Activated CD8-positive, alpha-beta memory T cell treated with anti-CD3 and anti-CD28 coated beads, Interleukin-2, amount 10 ng/mL, durations not matched to agents 7 days and 5 days (primary cell): ENCODE measurements around the gene PRSS56. TPM values are rescaled to one million over a fixed set of nuclear protein-coding genes. Genes with fewer than 3 reads are reported as not detected.

ENCODE experiments used
- ATAC-seq: fragments of 150-1000 bp; cut with Tn5 transposase; one replicate; pipeline ENCODE4 v1.10.0; 2021; ENCODE audit warnings: moderate library complexity
- CTCF ChIA-PET: fragments of 350-600 bp; sonication (Branson Sonifier 250); formaldehyde crosslinking; loops from one replicate; lab custom pipeline; 2021; ENCODE audit warnings: antibody characterized with exemption; lab: Charles Lee
- DNase-seq: peaks from one replicate; pipeline ENCODE4 v3.0.0-alpha.2; 2020
- H3K27ac Mint-ChIP-seq: one replicate; pipeline ENCODE4 v1.8.0; 2021; ENCODE audit warnings: mild to moderate bottlenecking, mixed read lengths
- H3K27me3 Mint-ChIP-seq: one replicate; pipeline ENCODE4 v1.8.0; 2021; ENCODE audit warnings: mixed read lengths
- H3K36me3 Mint-ChIP-seq: one replicate; pipeline ENCODE4 v1.8.0; 2021; ENCODE audit warnings: mild to moderate bottlenecking, mixed read lengths
- H3K4me1 Mint-ChIP-seq: one replicate; pipeline ENCODE4 v1.8.0; 2021; ENCODE audit warnings: mixed read lengths
- H3K4me3 Mint-ChIP-seq: one replicate; pipeline ENCODE4 v1.8.0; 2021; ENCODE audit warnings: mild to moderate bottlenecking, moderate library complexity, mixed read lengths
- H3K9me3 Mint-ChIP-seq: one replicate; pipeline ENCODE4 v1.8.0; 2022; ENCODE audit warnings: low read depth, mixed read lengths
- total RNA-seq, 2 experiments: library from RNA; stranded (reverse); gene quantifications; one replicate each; pipeline ENCODE4 v1.2.3, GENCODE V29; 2021

The PRSS56 gene
- total RNA-seq, 2 experiments from 2014 or later, result not detected

- no peak for DNase-seq
- H3K4me1 Mint-ChIP-seq, result peaks cover 3% of the 10 kb centered on the region
- no peak overlapping the region for H3K4me3 Mint-ChIP-seq
- H3K9me3 Mint-ChIP-seq, result no peaks in the 10 kb centered on the region
- no peak overlapping the region for H3K27ac Mint-ChIP-seq
- ATAC-seq, result no peak
- CTCF ChIA-PET, result no interaction called here
- no peaks in the 10 kb centered on the region for H3K36me3 Mint-ChIP-seq
- peaks cover 34% of the 10 kb centered on the region for H3K27me3 Mint-ChIP-seq
These were observed 29.7 kb upstream of the PRSS56 start for GRCh38 chr2:232490221-232491138.

- H3K27ac Mint-ChIP-seq, result no peak overlapping the region
- H3K27me3 Mint-ChIP-seq, result peaks cover 30% of the 10 kb centered on the region
- H3K4me1 Mint-ChIP-seq, result peaks cover 3% of the 10 kb centered on the region
- no peak overlapping the region for H3K4me3 Mint-ChIP-seq
- no peaks in the 10 kb centered on the region for H3K9me3 Mint-ChIP-seq
- no peaks in the 10 kb centered on the region for H3K36me3 Mint-ChIP-seq
- no peak for DNase-seq
- CTCF ChIA-PET, result no interaction called here
- ATAC-seq, result no peak
These were observed 28.9 kb upstream of the PRSS56 start for GRCh38 chr2:232491139-232491780.

- Mint-ChIP-seq H3K4me3 (no peak overlapping the region), H3K27ac (no peak overlapping the region), H3K9me3 (no peaks in the 10 kb centered on the region), H3K27me3 (peaks cover 24% of the 10 kb centered on the region), H3K4me1 (no peaks in the 10 kb centered on the region), H3K36me3 (no peaks in the 10 kb centered on the region)
- CTCF ChIA-PET, result no interaction called here
- DNase-seq (no peak), ATAC-seq (no peak)
These were observed 27.8 kb upstream of the PRSS56 start for GRCh38 chr2:232492236-232492848.

- ATAC-seq (no peak), DNase-seq (no peak)
- H3K36me3 Mint-ChIP-seq, result no peaks in the 10 kb centered on the region
- CTCF ChIA-PET, result no interaction called here
- H3K9me3 Mint-ChIP-seq, result no peaks in the 10 kb centered on the region
- no peaks in the 10 kb centered on the region for H3K4me1 Mint-ChIP-seq
- H3K27me3 Mint-ChIP-seq, result peaks cover 20% of the 10 kb centered on the region
- H3K27ac Mint-ChIP-seq, result no peak overlapping the region
- H3K4me3 Mint-ChIP-seq, result no peak overlapping the region
These were observed 27.1 kb upstream of the PRSS56 start for GRCh38 chr2:232492963-232493700.

GRCh38 chr2:232493701-232494474, 26.3 kb upstream of the PRSS56 start:
- no peak for DNase-seq
- CTCF ChIA-PET, result no interaction called here
- Mint-ChIP-seq H3K4me3 (no peak overlapping the region), H3K27me3 (peaks cover 13% of the 10 kb centered on the region), H3K36me3 (no peaks in the 10 kb centered on the region), H3K9me3 (no peaks in the 10 kb centered on the region), H3K4me1 (no peaks in the 10 kb centered on the region), H3K27ac (no peak overlapping the region)
- ATAC-seq, result no peak

GRCh38 chr2:232494542-232494941, 25.6 kb upstream of the PRSS56 start:
- H3K9me3 Mint-ChIP-seq, result no peaks in the 10 kb centered on the region
- no peak overlapping the region for H3K27ac Mint-ChIP-seq
- ATAC-seq (no peak), DNase-seq (no peak)
- H3K4me3 Mint-ChIP-seq, result no peak overlapping the region
- H3K36me3 Mint-ChIP-seq, result no peaks in the 10 kb centered on the region
- CTCF ChIA-PET, result no interaction called here
- peaks cover 7% of the 10 kb centered on the region for H3K27me3 Mint-ChIP-seq
- no peaks in the 10 kb centered on the region for H3K4me1 Mint-ChIP-seq

GRCh38 chr2:232495292-232495691, 24.9 kb upstream of the PRSS56 start:
- CTCF ChIA-PET, result no interaction called here

GRCh38 chr2:232496501-232497270, 23.5 kb upstream of the PRSS56 start:
- no peak overlapping the region for H3K27ac Mint-ChIP-seq
- CTCF ChIA-PET, result no interaction called here
- H3K27me3 Mint-ChIP-seq, result peaks cover 18% of the 10 kb centered on the region
- no peaks in the 10 kb centered on the region for H3K4me1 Mint-ChIP-seq
- no peak overlapping the region for H3K4me3 Mint-ChIP-seq
- no peaks in the 10 kb centered on the region for H3K36me3 Mint-ChIP-seq
- ATAC-seq (no peak), DNase-seq (no peak)
- no peaks in the 10 kb centered on the region for H3K9me3 Mint-ChIP-seq

More at GRCh38 chr2:232495292-232495691, 24.9 kb upstream of the PRSS56 start:
- H3K9me3 Mint-ChIP-seq, result no peaks in the 10 kb centered on the region
- H3K27me3 Mint-ChIP-seq, result peaks cover 6% of the 10 kb centered on the region
- H3K36me3 Mint-ChIP-seq, result no peaks in the 10 kb centered on the region
- H3K4me1 Mint-ChIP-seq, result no peaks in the 10 kb centered on the region
- H3K4me3 Mint-ChIP-seq, result no peak overlapping the region
- H3K27ac Mint-ChIP-seq, result no peak overlapping the region
- ATAC-seq (no peak), DNase-seq (no peak)

- Mint-ChIP-seq H3K4me3 (no peak overlapping the region), H3K36me3 (no peaks in the 10 kb centered on the region), H3K4me1 (no peaks in the 10 kb centered on the region), H3K27me3 (peaks cover 20% of the 10 kb centered on the region), H3K9me3 (no peaks in the 10 kb centered on the region), H3K27ac (no peak overlapping the region)
- CTCF ChIA-PET, result no interaction called here
- no peak for DNase-seq
- ATAC-seq, result no peak
These were observed 22.8 kb upstream of the PRSS56 start for GRCh38 chr2:232497348-232497747.

- Mint-ChIP-seq H3K27ac (no peak overlapping the region), H3K4me1 (peaks cover 2% of the 10 kb centered on the region), H3K36me3 (no peaks in the 10 kb centered on the region), H3K27me3 (peaks cover 23% of the 10 kb centered on the region), H3K4me3 (no peak overlapping the region), H3K9me3 (no peaks in the 10 kb centered on the region)
- no peak for ATAC-seq
- CTCF ChIA-PET, result no interaction called here
- no peak for DNase-seq
These were observed 21.7 kb upstream of the PRSS56 start for GRCh38 chr2:232498452-232498851.

GRCh38 chr2:232501331-232501771, 18.8 kb upstream of the PRSS56 start:
- no peak for ATAC-seq
- no peak overlapping the region for H3K4me3 Mint-ChIP-seq
- peaks cover 2% of the 10 kb centered on the region for H3K4me1 Mint-ChIP-seq
- no peak overlapping the region for H3K27ac Mint-ChIP-seq
- CTCF ChIA-PET, result no interaction called here
- H3K36me3 Mint-ChIP-seq, result no peaks in the 10 kb centered on the region
- peaks cover 47% of the 10 kb centered on the region for H3K27me3 Mint-ChIP-seq
- DNase-seq, result no peak
- H3K9me3 Mint-ChIP-seq, result no peaks in the 10 kb centered on the region

- ATAC-seq (no peak), DNase-seq (no peak)
- H3K4me3 Mint-ChIP-seq, result no peak overlapping the region
- CTCF ChIA-PET, result interaction anchor here (0.6 kb wide), 1 partner anchor 1030 kb away, joined by 3 read pairs; no protein-coding TSS in a partner anchor
- H3K4me1 Mint-ChIP-seq, result peaks cover 2% of the 10 kb centered on the region
- H3K9me3 Mint-ChIP-seq, result no peaks in the 10 kb centered on the region
- peaks cover 47% of the 10 kb centered on the region for H3K27me3 Mint-ChIP-seq
- no peak overlapping the region for H3K27ac Mint-ChIP-seq
- H3K36me3 Mint-ChIP-seq, result no peaks in the 10 kb centered on the region
These were observed 18.3 kb upstream of the PRSS56 start for GRCh38 chr2:232501794-232502390.
